Measurements from ENCODE around the gene VTI1A. TPM values are rescaled to one million over a fixed set of nuclear protein-coding genes. Genes with fewer than 3 reads are reported as not detected.
"Not testable (repeated sequence)": the region's sequence is repeated elsewhere in the genome, so short reads cannot be mapped to it uniquely, and the experiment has no call there.

VTI1A gene
- polyA plus RNA-seq, 1 donor: 17.2 TPM

GRCh38 chr10:112724404-112724991 is 277.5 kb downstream of the VTI1A start:
- Histone ChIP-seq H3K4me1 (ENCODE audit: control insufficient read depth, insufficient read depth, low read length) (peaks cover 24% of the 10 kb centered on the region), H3K4me3 (ENCODE audit: low read length) (no peak overlapping the region), H3K36me3 (ENCODE audit: control insufficient read depth, insufficient read depth, low read length) (no peaks in the 10 kb centered on the region), H3K27me3 (ENCODE audit: control insufficient read depth, insufficient read depth, low read length) (no peaks in the 10 kb centered on the region), H3K27ac (ENCODE audit: low read length) (no peak overlapping the region), H3K9me3 (ENCODE audit: control insufficient read depth, low read depth, low read length) (no peaks in the 10 kb centered on the region)
- no peak for DNase-seq
- WGBS (ENCODE audit: insufficient coverage, low lambda C conversion rate): 40% methylated on average over 1 of the region's 2 CpGs

DNA sequence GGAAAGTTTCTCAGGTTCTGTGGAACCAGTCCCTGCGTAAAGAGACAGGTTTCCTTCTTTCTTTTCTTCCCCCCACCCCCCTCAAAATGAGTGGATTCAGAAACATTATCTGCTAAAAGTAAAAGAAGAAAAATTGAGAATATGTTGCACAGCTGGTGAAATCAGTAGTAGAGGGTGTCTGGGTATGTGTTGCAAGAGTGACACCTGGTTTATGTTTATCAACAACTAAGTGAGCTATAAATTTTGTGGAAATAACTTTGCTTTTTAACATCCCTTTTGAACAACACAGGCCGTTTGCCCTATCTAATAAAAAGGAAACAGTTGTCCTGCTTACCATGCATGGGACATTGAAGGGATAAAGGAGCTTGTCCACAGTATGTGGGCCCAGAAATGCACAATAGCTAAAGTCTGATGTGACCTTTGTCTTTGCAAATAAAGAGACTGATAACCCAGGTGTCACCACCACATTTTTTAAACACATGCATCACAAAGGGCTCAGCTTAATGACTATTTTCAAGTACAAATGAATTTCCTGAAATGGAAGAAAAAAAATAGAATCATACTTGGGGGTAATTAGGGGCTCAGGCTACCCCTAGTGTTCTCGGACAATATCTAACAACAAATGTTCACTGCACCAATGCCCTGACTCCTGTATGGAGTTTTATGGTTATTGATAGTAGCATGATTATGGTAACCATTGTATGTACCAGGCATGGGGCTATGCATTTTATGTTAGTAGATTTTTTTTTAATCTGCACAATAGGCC is 281.3 kb downstream of the VTI1A start:
- no CpG with 5 or more reads among the region's 3 CpGs for WGBS (ENCODE audit: insufficient coverage, low lambda C conversion rate)
- Histone ChIP-seq H3K27ac (ENCODE audit: low read length) (peak overlapping the region; percentile 83), H3K27me3 (ENCODE audit: control insufficient read depth, insufficient read depth, low read length) (no peaks in the 10 kb centered on the region), H3K4me3 (ENCODE audit: low read length) (no peak overlapping the region), H3K4me1 (ENCODE audit: control insufficient read depth, insufficient read depth, low read length) (peaks cover 32% of the 10 kb centered on the region), H3K36me3 (ENCODE audit: control insufficient read depth, insufficient read depth, low read length) (no peaks in the 10 kb centered on the region), H3K9me3 (ENCODE audit: control insufficient read depth, low read depth, low read length) (no peaks in the 10 kb centered on the region)
- peak; percentile 60 to 85 for DNase-seq

DNA sequence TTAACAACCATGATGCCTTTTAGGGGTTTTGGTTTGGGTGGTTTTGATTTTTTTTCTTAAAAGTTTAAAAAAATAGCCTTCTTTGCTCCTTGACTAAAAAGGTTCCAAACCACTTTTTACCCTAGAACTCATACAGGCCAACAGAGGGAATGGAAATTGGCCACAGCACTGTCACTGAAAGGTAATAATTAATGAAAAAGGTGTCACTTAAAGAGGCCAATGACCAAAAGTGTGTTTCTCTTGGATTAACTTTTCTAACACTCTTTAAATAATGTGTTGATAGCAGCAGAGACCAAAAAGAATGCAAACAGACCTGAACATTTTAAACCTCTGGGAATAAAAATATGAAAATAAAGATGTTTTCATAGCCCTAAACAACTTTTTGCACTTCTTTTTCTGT is 282.0 kb downstream of the VTI1A start:
- no peaks in the 10 kb centered on the region for H3K36me3 ChIP-seq (ENCODE audit: control insufficient read depth, insufficient read depth, low read length)

GRCh38 chr10:112731450-112731849 is 284.4 kb downstream of the VTI1A start:
- not testable (repeated sequence) for DNase-seq; H3K27me3 ChIP-seq (ENCODE audit: control insufficient read depth, insufficient read depth, low read length); H3K9me3 ChIP-seq (ENCODE audit: control insufficient read depth, low read depth, low read length); H3K4me3 ChIP-seq (ENCODE audit: low read length); H3K36me3 ChIP-seq (ENCODE audit: control insufficient read depth, insufficient read depth, low read length); H3K27ac ChIP-seq (ENCODE audit: low read length)
- WGBS (ENCODE audit: insufficient coverage, low lambda C conversion rate): no CpG with 5 or more reads among the region's 3 CpGs
- H3K4me1 ChIP-seq (ENCODE audit: control insufficient read depth, insufficient read depth, low read length): peaks cover 32% of the 10 kb centered on the region

More for the DNA sequence above, 282.0 kb downstream of the VTI1A start:
- Histone ChIP-seq H3K4me1 (ENCODE audit: control insufficient read depth, insufficient read depth, low read length) (peaks cover 32% of the 10 kb centered on the region), H3K9me3 (ENCODE audit: control insufficient read depth, low read depth, low read length) (no peaks in the 10 kb centered on the region), H3K27ac (ENCODE audit: low read length) (peak overlapping the region; percentile 83), H3K4me3 (ENCODE audit: low read length) (no peak overlapping the region), H3K27me3 (ENCODE audit: control insufficient read depth, insufficient read depth, low read length) (no peaks in the 10 kb centered on the region)
- DNase-seq: no peak

DNA sequence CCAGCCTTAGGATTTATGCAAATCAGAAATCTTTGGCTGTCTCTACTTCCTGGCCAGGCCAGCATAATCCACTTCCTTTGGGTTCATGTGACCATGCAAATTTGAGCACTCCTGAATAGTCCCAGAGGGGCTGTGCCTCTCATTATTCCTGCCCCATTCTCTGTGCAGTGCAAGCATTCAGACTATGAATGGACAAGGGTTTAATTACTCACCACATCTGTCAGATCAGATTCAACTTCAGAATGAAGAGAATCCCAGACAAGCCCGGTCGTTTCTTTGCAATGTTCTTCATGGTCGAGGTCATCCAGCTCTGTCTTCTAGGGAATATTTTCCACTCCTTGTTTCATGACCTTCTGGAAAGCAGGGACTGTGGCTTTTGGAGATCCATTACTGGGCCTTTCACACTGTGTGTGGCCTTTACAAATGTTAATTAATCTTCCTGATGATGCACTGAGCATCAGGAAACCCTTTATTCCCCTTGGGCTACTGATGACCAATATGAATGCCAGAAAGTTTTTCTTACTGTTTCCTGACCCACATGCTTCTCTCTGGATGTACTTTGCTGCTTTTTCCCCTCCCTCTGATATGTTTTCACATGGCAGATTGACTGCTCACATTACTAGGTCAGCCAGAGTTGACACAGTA is 285.4 kb downstream of the VTI1A start:
- no peak for DNase-seq
- H3K27ac ChIP-seq (ENCODE audit: low read length): no peak overlapping the region
- no peaks in the 10 kb centered on the region for H3K27me3 ChIP-seq (ENCODE audit: control insufficient read depth, insufficient read depth, low read length)
- no peaks in the 10 kb centered on the region for H3K9me3 ChIP-seq (ENCODE audit: control insufficient read depth, low read depth, low read length)
- H3K4me1 ChIP-seq (ENCODE audit: control insufficient read depth, insufficient read depth, low read length): peaks cover 27% of the 10 kb centered on the region
- no peak overlapping the region for H3K4me3 ChIP-seq (ENCODE audit: low read length)
- no CpG with 5 or more reads among the region's 3 CpGs for WGBS (ENCODE audit: insufficient coverage, low lambda C conversion rate)
- no peaks in the 10 kb centered on the region for H3K36me3 ChIP-seq (ENCODE audit: control insufficient read depth, insufficient read depth, low read length)

- Histone ChIP-seq H3K27ac (ENCODE audit: low read length) (no peak overlapping the region), H3K9me3 (ENCODE audit: control insufficient read depth, low read depth, low read length) (no peaks in the 10 kb centered on the region), H3K36me3 (ENCODE audit: control insufficient read depth, insufficient read depth, low read length) (no peaks in the 10 kb centered on the region), H3K4me3 (ENCODE audit: low read length) (no peak overlapping the region), H3K27me3 (ENCODE audit: control insufficient read depth, insufficient read depth, low read length) (no peaks in the 10 kb centered on the region), H3K4me1 (ENCODE audit: control insufficient read depth, insufficient read depth, low read length) (peaks cover 19% of the 10 kb centered on the region)
- DNase-seq: no peak
- WGBS (ENCODE audit: insufficient coverage, low lambda C conversion rate): 93% methylated on average over 4 of the region's 4 CpGs
Observed at GRCh38 chr10:112735041-112735695, 288.2 kb downstream of the VTI1A start.

GRCh38 chr10:112738606-112739591 is 291.9 kb downstream of the VTI1A start:
- H3K4me3 ChIP-seq (ENCODE audit: low read length): no peak overlapping the region

GRCh38 chr10:112739592-112740353 is 292.8 kb downstream of the VTI1A start:
- no peak overlapping the region for H3K4me3 ChIP-seq (ENCODE audit: low read length)
- peak; percentile 61 to 87 for DNase-seq
- H3K27ac ChIP-seq (ENCODE audit: low read length): peak overlapping the region; percentile 34
- H3K9me3 ChIP-seq (ENCODE audit: control insufficient read depth, low read depth, low read length): no peaks in the 10 kb centered on the region
- H3K27me3 ChIP-seq (ENCODE audit: control insufficient read depth, insufficient read depth, low read length): no peaks in the 10 kb centered on the region
- 31% methylated on average over 4 of the region's 6 CpGs for WGBS (ENCODE audit: insufficient coverage, low lambda C conversion rate)
- H3K4me1 ChIP-seq (ENCODE audit: control insufficient read depth, insufficient read depth, low read length): peaks cover 44% of the 10 kb centered on the region
- H3K36me3 ChIP-seq (ENCODE audit: control insufficient read depth, insufficient read depth, low read length): no peaks in the 10 kb centered on the region

More at GRCh38 chr10:112738606-112739591, 291.9 kb downstream of the VTI1A start:
- H3K27ac ChIP-seq (ENCODE audit: low read length): peak overlapping the region; percentile 34
- no peaks in the 10 kb centered on the region for H3K27me3 ChIP-seq (ENCODE audit: control insufficient read depth, insufficient read depth, low read length)
- no peaks in the 10 kb centered on the region for H3K9me3 ChIP-seq (ENCODE audit: control insufficient read depth, low read depth, low read length)
- no peaks in the 10 kb centered on the region for H3K36me3 ChIP-seq (ENCODE audit: control insufficient read depth, insufficient read depth, low read length)
- peaks cover 38% of the 10 kb centered on the region for H3K4me1 ChIP-seq (ENCODE audit: control insufficient read depth, insufficient read depth, low read length)
- DNase-seq: no peak
- WGBS (ENCODE audit: insufficient coverage, low lambda C conversion rate): 60% methylated on average over 1 of the region's 11 CpGs

DNA sequence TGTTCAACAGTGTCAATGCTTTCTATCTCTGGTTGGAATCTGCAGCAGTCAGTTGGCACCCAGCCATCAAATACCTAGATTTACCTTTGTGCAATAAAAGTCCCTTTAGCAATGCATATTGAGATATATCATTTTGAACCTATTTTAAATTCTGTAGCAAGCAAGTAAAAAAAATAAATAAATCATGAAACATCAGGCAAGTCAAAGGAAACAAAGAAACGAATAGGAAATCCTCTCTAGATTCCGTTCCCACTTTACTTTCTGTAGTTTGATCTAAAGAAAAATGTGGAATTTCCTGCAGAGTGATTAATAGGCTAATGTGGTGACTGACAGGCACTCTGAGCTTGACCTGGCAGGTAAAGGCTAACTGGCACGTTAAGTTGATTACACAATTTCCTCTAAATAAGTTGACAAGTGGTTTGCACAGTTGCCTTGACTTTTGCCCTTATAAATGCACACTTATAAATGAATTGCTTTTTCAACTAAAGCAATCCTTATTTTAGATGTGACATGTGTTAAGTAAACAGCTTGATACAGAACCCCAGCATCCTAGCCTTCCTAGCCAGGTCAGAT is 294.9 kb downstream of the VTI1A start:
- peak in 1 of 2 donors; percentile 61 for DNase-seq
- no peaks in the 10 kb centered on the region for H3K36me3 ChIP-seq (ENCODE audit: control insufficient read depth, insufficient read depth, low read length)
- no CpG with 5 or more reads among the region's 3 CpGs for WGBS (ENCODE audit: insufficient coverage, low lambda C conversion rate)
- peak overlapping the region; percentile 66 for H3K27ac ChIP-seq (ENCODE audit: low read length)
- no peaks in the 10 kb centered on the region for H3K27me3 ChIP-seq (ENCODE audit: control insufficient read depth, insufficient read depth, low read length)
- peaks cover 60% of the 10 kb centered on the region for H3K4me1 ChIP-seq (ENCODE audit: control insufficient read depth, insufficient read depth, low read length)
- H3K4me3 ChIP-seq (ENCODE audit: low read length): no peak overlapping the region
- H3K9me3 ChIP-seq (ENCODE audit: control insufficient read depth, low read depth, low read length): no peaks in the 10 kb centered on the region
